TTC549 (cell line): ENCODE measurements around the gene MKLN1.
"Not testable (repeated sequence)": the region's sequence is repeated elsewhere in the genome, so short reads cannot be mapped to it uniquely, and the experiment has no call there.

ENCODE experiments used
- FAIRE-seq: peaks from 2 replicates; lab custom pipeline; 2012; peaks lifted over from hg19 to GRCh38; lab: Jason Lieb, UNC

Gene MKLN1

GRCh38 chr7:131501930-131502685 is 174.4 kb downstream of the MKLN1 start:
- no peak for FAIRE-seq

GRCh38 chr7:131502810-131503508 is 175.3 kb downstream of the MKLN1 start:
- FAIRE-seq = no peak

GRCh38 chr7:131503639-131504038 is 176.0 kb downstream of the MKLN1 start:
- FAIRE-seq = no peak

GRCh38 chr7:131504157-131504899 is 176.7 kb downstream of the MKLN1 start:
- FAIRE-seq = no peak

- not testable (repeated sequence) for FAIRE-seq
Observed at GRCh38 chr7:131505037-131505620, 177.5 kb downstream of the MKLN1 start.

- no peak for FAIRE-seq
Observed at GRCh38 chr7:131505636-131506557, 178.2 kb downstream of the MKLN1 start.

- FAIRE-seq = no peak
Observed at GRCh38 chr7:131506597-131506996, 178.9 kb downstream of the MKLN1 start.

GRCh38 chr7:131507592-131508331 is 180.1 kb downstream of the MKLN1 start:
- FAIRE-seq = no peak

GRCh38 chr7:131508754-131509486 is 181.2 kb downstream of the MKLN1 start:
- no peak for FAIRE-seq

GRCh38 chr7:131509781-131510180 is 182.1 kb downstream of the MKLN1 start:
- FAIRE-seq = no peak

- no peak for FAIRE-seq
Observed at GRCh38 chr7:131511071-131511470, 183.4 kb downstream of the MKLN1 start.

GRCh38 chr7:131511774-131512535 is 184.3 kb downstream of the MKLN1 start:
- FAIRE-seq = no peak

GRCh38 chr7:131513245-131514061 is 185.8 kb downstream of the MKLN1 start:
- no peak for FAIRE-seq

GRCh38 chr7:131515471-131515870 is 187.8 kb downstream of the MKLN1 start:
- FAIRE-seq = not testable (repeated sequence)

- no peak for FAIRE-seq
Observed at GRCh38 chr7:131517218-131517923, 189.7 kb downstream of the MKLN1 start.

- FAIRE-seq = no peak
Observed at GRCh38 chr7:131518626-131519025, 190.9 kb downstream of the MKLN1 start.

- no peak for FAIRE-seq
Observed at GRCh38 chr7:131521651-131522163, 194.0 kb downstream of the MKLN1 start.
